Gastrocnemius medialis (tissue), 4 donors: ENCODE results near the gene SS18L1. TPM values are rescaled to one million over a fixed set of nuclear protein-coding genes. Genes with fewer than 3 reads are reported as not detected.
A peak's percentile ranks its signal among the peaks of the same experiment; 100 is the strongest.

Experiments
- ATAC-seq, 2 donors: fragments of 150-250 bp; one replicate each; pipeline ENCODE4 v1.9.1; 2016
- DNase-seq, 2 donors: peaks; one replicate each; pipeline ENCODE4 v3.0.0-alpha.2; 2019
- H3K27ac ChIP-seq, 4 donors: fragments of 200-600 bp; sonication (generic); 1 replicate in 1 of 4; 2 replicates in 3 of 4; pipeline ENCODE4 v1.5.1; 2016 to 2018; ENCODE audit warnings: mild to moderate bottlenecking in 2 of 4, moderate library complexity in 1 of 4
- H3K27me3 ChIP-seq, 3 donors: fragments of 200-600 bp; sonication (generic) in 2 of 3; 1 replicate in 1 of 3; 2 replicates in 2 of 3; pipeline versions ENCODE4 v1.5.1 to v1.6.0; 2016 to 2019; ENCODE audit warnings: mild to moderate bottlenecking in 1 of 3, moderate library complexity in 1 of 3
- H3K36me3 ChIP-seq, 2 donors: fragments of 200-600 bp; sonication (generic) in 1 of 2; one replicate each; pipeline ENCODE4 v1.5.1; 2017 to 2018
- H3K4me1 ChIP-seq, 2 donors: fragments of 200-600 bp; sonication (generic) in 1 of 2; one replicate each; pipeline ENCODE4 v1.5.1; 2016 to 2017; ENCODE audit warnings: mild to moderate bottlenecking in 2 of 2
- H3K4me3 ChIP-seq, 4 donors: fragments of 200-600 bp; sonication (generic) in 3 of 4; 1 replicate in 1 of 4; 2 replicates in 3 of 4; pipeline ENCODE4 v1.5.1; 2016 to 2019; ENCODE audit warnings: mild to moderate bottlenecking in 2 of 4
- H3K9me3 ChIP-seq, 3 donors: fragments of 200-600 bp; sonication (generic) in 2 of 3; 1 replicate in 1 of 3; 2 replicates in 2 of 3; pipeline ENCODE4 v1.5.1; 2016 to 2019
- POLR2A ChIP-seq, 2 donors: fragments of 450-650 bp; IDR thresholded peaks; one replicate each; pipeline ENCODE4 v1.6.1; 2017; ENCODE audit warnings: antibody characterized with exemption in 2 of 2, mild to moderate bottlenecking in 2 of 2, moderate library complexity in 2 of 2
- in situ Hi-C, 4 donors: fragments of 200-750 bp; cut with MboI; loops; one replicate each; pipeline versions ENCODE4 v1.15.0 to v1.8.0; 2017; ENCODE audit warnings: low sequenced_read_pairs in 4 of 4
- intact Hi-C: fragments of 100-400 bp; cut with DNase I; formaldehyde crosslinking; loops from one replicate; pipeline ENCODE4 v1.15.1; 2023; ENCODE audit warnings: low total_unique reads
- total RNA-seq, 4 donors: library from RNA; depleted of rRNA; stranded (reverse); fragments of >200 nt; gene quantifications; one replicate each; pipeline versions ENCODE4 v1.1.0 to v1.2.3, GENCODE V29; 2016
- TF ChIP-seq, protein P1 (sequence below), 5 experiments: fragments of 450-650 bp in 3 of 5; fragments of 200-600 bp in 2 of 5; sonication (generic) in 2 of 5; IDR thresholded peaks in 4 of 5; conservative IDR thresholded peaks in 1 of 5; 1 replicate in 4 of 5; 2 replicates in 1 of 5; pipeline ENCODE4 v1.5.1; 2016 to 2019; ENCODE audit warnings: antibody characterized with exemption in 5 of 5, mild to moderate bottlenecking in 3 of 5, moderate library complexity in 3 of 5

Gene SS18L1
- total RNA-seq, 4 donors from 2014 or later, result 11.5 to 31.8 (median 16.9) TPM

DNA sequence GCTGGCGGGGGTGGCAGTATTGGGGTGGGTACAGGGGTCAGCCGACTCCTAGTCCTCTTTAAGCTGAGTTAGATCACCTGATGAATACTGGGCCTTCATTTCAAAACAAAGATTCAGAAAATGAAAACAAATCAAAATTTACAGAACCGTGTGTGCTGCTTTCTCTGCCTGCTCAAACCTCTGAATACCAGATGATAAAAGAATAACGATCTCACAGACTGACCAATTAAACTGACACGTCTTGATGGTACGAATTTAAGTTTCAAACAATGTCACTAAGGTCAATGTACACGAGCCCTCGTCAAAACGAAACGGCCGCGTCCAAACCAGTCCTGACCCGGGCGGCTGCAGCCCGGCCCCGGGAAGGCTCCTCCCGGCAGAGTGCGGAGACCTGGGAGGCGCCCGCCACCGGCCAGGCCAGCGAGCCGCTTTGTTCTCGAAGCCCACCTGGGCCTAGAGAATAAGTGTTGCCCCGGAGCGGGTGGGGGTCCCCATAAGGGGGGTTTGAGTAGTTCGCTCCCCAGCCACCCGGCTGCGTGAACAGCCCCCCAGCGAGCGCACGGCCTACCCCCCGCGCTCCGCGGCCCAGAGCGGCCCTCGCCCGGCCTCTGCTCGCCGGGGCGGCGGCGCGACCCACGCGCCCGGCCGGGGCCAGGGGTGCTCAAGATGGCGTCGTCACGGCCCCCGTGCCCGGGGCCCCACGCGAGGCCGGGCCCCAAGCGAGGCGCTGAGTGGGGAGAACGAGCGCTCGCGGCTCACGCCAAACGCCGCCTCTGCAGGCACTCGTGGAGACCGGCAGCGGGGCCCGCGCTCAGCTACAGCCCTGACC is 1.1 kb upstream of the SS18L1 start:
- DNase-seq (no peak), ATAC-seq (peak; percentile 11 to 18)
- peaks cover 5 to 31% of the 10 kb centered on the region in 2 donors for H3K36me3 ChIP-seq
- TF ChIP-seq, protein P1, sequence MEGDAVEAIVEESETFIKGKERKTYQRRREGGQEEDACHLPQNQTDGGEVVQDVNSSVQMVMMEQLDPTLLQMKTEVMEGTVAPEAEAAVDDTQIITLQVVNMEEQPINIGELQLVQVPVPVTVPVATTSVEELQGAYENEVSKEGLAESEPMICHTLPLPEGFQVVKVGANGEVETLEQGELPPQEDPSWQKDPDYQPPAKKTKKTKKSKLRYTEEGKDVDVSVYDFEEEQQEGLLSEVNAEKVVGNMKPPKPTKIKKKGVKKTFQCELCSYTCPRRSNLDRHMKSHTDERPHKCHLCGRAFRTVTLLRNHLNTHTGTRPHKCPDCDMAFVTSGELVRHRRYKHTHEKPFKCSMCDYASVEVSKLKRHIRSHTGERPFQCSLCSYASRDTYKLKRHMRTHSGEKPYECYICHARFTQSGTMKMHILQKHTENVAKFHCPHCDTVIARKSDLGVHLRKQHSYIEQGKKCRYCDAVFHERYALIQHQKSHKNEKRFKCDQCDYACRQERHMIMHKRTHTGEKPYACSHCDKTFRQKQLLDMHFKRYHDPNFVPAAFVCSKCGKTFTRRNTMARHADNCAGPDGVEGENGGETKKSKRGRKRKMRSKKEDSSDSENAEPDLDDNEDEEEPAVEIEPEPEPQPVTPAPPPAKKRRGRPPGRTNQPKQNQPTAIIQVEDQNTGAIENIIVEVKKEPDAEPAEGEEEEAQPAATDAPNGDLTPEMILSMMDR (IDR thresholded peaks at IDR 0.05 in 4 of 5, conservative IDR thresholded peaks at IDR 0.05 in 1 of 5), result peak in 1 of 5 experiments; percentile 9
- TF ChIP-seq POLR2A (IDR thresholded peaks at IDR 0.05), result no peak
- no peaks in the 10 kb centered on the region for H3K9me3 ChIP-seq
- H3K27ac ChIP-seq, result peak overlapping the region; percentile 91 to 96 (median 95)
- peak overlapping the region; percentile 80 to 94 (median 88) for H3K4me3 ChIP-seq
- H3K4me1 ChIP-seq, result peaks cover 38 to 53% of the 10 kb centered on the region in 2 donors
- no peaks in the 10 kb centered on the region for H3K27me3 ChIP-seq
- in situ Hi-C loops, result loop anchor here in 3 of 4 donors (10.0 to 25.0 kb wide), 2 partner anchors 118 to 130 kb away; no protein-coding TSS in a partner anchor
- intact Hi-C loops, result loop anchor here (1.0 to 10.0 kb wide), 6 partner anchors 20 to 654 kb away; partner anchors contain the start of genes LSM14B, MRGBP, MTG2 and OSBPL2

DNA sequence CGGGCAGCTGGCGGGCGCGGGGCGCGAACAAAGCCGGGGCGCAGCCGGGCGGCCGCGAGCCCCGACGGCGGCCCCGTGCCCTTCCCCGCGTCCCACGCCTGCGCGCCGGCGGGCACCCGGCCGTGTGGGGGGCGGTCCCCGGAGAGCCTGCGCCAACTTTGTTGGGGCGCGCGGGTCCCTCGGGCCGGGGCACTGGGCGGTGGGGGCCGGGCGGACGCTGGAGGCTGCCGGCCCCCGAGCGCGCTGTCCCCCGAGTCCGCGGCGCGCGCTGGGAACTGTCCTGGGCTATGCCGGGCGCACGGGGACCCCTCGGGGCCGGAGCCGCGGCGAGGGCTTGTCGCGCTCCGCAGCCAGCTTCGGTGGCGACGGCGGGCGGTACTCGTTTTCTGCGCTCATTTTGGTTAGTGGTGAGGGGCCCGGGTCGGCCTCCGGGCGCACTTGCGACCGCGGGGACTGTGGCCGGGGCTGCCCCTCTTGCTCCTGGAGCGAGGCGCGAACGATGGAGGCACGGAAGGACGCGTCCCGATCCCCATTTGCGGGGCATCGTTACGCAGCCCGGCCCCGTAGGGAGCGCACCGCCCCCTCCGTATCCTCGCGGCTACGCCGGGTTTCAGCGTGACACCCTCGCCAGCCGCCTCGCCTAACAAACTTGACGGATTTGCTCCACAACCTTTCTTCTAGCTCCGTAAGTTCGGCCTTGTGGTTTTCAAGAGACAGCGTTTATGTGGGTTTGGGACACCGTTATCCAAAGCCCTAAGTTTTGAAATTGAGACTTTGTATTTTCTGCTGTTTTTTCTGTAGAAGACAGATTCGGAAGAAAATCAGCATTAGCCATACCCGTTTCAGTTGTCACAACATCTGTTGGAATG is 622 bp downstream of the SS18L1 start:
- TF ChIP-seq, protein P1 (IDR thresholded peaks at IDR 0.05 in 4 of 5, conservative IDR thresholded peaks at IDR 0.05 in 1 of 5), result peak in 2 of 5 experiments; percentile 3 to 36
- peak; percentile 47 to 63 for TF ChIP-seq POLR2A (IDR thresholded peaks at IDR 0.05)
- peak; percentile 48 to 69 for DNase-seq
- Histone ChIP-seq H3K36me3 (peaks cover under 1 to 14% of the 10 kb centered on the region in 2 donors), H3K27ac (peak overlapping the region; percentile 91 to 96 (median 95)), H3K27me3 (no peaks in the 10 kb centered on the region), H3K4me1 (peaks cover 45% of the 10 kb centered on the region in 2 donors), H3K9me3 (no peaks in the 10 kb centered on the region), H3K4me3 (peak overlapping the region; percentile 74 to 95 (median 86))
- peak; percentile 28 to 50 for ATAC-seq
- intact Hi-C loops (loop anchor here (1.0 to 10.0 kb wide), 6 partner anchors 22 to 653 kb away; partner anchors contain the start of genes LSM14B, MRGBP, MTG2 and OSBPL2), in situ Hi-C loops (loop anchor here in 3 of 4 donors (10.0 to 25.0 kb wide), 2 partner anchors 119 to 132 kb away; no protein-coding TSS in a partner anchor)

DNA sequence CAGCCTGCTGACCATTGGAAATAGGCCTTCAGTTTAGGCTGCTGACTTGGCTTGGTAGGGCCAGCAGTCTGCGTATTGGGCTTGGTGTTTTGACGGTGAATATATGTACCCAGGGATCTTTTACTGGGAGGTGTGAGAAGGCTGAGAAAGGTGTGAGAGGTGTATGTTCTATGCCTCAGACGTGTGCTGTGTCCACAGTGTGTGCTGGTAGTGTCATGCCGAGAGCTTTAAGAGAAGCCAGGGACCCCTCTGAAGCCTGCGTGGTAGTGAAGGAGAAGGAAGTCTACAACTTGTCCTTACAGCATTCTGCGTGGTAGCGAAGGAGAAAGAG is 2.1 kb downstream of the SS18L1 start:
- Histone ChIP-seq H3K4me3 (no peak overlapping the region), H3K4me1 (peaks cover 32 to 39% of the 10 kb centered on the region in 2 donors), H3K36me3 (no peaks in the 10 kb centered on the region), H3K27me3 (no peaks in the 10 kb centered on the region), H3K9me3 (no peaks in the 10 kb centered on the region), H3K27ac (peak overlapping the region in 2 of 4 donors; percentile 91 to 96)
- ATAC-seq (no peak), DNase-seq (no peak)
- in situ Hi-C loops, result loop anchor here in 3 of 4 donors (10.0 to 25.0 kb wide), 2 partner anchors 121 to 133 kb away; no protein-coding TSS in a partner anchor
- intact Hi-C loops, result loop anchor here (10.0 kb wide), 1 partner anchor 499 kb away; the partner anchor contains the start of gene SLCO4A1
- TF ChIP-seq, protein P1 (IDR thresholded peaks at IDR 0.05 in 4 of 5, conservative IDR thresholded peaks at IDR 0.05 in 1 of 5), result no peak
- no peak for TF ChIP-seq POLR2A (IDR thresholded peaks at IDR 0.05)

DNA sequence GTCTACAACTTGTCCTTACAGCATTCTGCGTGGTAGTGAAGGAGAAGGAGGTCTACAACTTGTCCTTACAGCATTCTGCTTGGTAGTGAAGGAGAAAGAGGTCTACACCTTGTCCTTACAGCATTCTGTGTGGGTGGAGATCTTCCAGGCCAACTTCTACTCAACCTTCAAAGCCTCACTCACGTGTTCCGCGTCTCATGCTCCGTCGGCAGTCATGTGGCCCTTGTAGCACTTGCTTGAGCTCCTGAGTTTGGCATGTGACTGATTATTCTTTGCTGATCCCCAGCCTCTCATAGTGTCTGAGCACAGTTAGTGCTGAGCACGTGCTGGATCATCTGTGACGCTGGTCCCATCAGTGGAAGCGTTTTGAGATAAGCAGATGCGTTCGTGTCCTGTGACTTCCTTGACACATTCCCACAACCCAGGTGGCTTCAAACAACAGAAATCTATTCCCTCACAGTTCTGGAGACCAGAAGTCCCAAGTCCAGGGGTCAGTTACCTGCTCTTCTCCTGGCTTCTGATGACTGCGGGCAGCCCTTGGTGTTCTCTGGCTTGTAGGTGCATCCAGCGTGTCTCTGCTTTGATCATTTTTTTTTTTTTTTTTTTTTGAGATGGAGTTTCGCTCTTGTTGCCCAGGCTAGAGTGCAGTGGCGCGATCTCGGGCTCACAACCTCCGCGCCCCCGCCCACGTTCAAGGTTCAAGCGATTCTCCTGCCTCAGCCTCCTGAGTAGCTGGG is 2.6 kb downstream of the SS18L1 start:
- H3K27ac ChIP-seq, result no peak overlapping the region
- ATAC-seq (no peak), DNase-seq (no peak)
- H3K4me1 ChIP-seq, result peaks cover 27 to 39% of the 10 kb centered on the region in 2 donors
- H3K27me3 ChIP-seq, result no peaks in the 10 kb centered on the region
- no peaks in the 10 kb centered on the region for H3K36me3 ChIP-seq
- in situ Hi-C loops (loop anchor here in 3 of 4 donors (10.0 to 25.0 kb wide), 2 partner anchors 121 to 134 kb away; no protein-coding TSS in a partner anchor), intact Hi-C loops (loop anchor here (10.0 kb wide), 1 partner anchor 499 kb away; the partner anchor contains the start of gene SLCO4A1)
- H3K4me3 ChIP-seq, result no peak overlapping the region
- no peak for TF ChIP-seq POLR2A (IDR thresholded peaks at IDR 0.05)
- TF ChIP-seq, protein P1 (IDR thresholded peaks at IDR 0.05 in 4 of 5, conservative IDR thresholded peaks at IDR 0.05 in 1 of 5), result no peak
- no peaks in the 10 kb centered on the region for H3K9me3 ChIP-seq
